OCI-LY1 (cell line): ENCODE results near the gene SLC25A21.

Experiments
- CTCF ChIP-seq: fragments of 200-600 bp; sonication (generic), shearing (Covaris generic); IDR thresholded peaks from 2 replicates; pipeline ENCODE4 v1.5.1; 2017; ENCODE audit warnings: mild to moderate bottlenecking, antibody characterized with exemption, low read length, moderate library complexity, mixed read lengths
- EZH2 ChIP-seq: fragments of 200-600 bp; sonication (generic), shearing (Covaris generic); IDR thresholded peaks from 2 replicates; pipeline ENCODE4 v1.8.0; 2017; ENCODE audit warnings: borderline replicate concordance, mixed run types, mild to moderate bottlenecking, antibody characterized with exemption, low read length, moderate library complexity, mixed read lengths

GRCh38 chr14:36652542-36653201 is 519.7 kb downstream of the SLC25A21 start:
- TF ChIP-seq CTCF (no peak), EZH2 (no peak)
